VCaP (cell line): ENCODE measurements around the gene NEK7.

Experiments
- H3K27ac ChIP-seq: fragments of 450-650 bp; 2 replicates; pipeline ENCODE4 v1.5.1; 2017
- TF ChIP-seq, protein P1 (sequence below): fragments of 450-650 bp; conservative IDR thresholded peaks from 2 replicates; pipeline ENCODE4 v1.5.1; 2017; ENCODE audit warnings: mild to moderate bottlenecking, moderate library complexity

NEK7 gene

GRCh38 chr1:198161718-198162090 lies 4.9 kb downstream of the NEK7 start:
- no peak overlapping the region for H3K27ac ChIP-seq

GRCh38 chr1:198162091-198162767 lies 5.4 kb downstream of the NEK7 start:
- TF ChIP-seq, protein P1, sequence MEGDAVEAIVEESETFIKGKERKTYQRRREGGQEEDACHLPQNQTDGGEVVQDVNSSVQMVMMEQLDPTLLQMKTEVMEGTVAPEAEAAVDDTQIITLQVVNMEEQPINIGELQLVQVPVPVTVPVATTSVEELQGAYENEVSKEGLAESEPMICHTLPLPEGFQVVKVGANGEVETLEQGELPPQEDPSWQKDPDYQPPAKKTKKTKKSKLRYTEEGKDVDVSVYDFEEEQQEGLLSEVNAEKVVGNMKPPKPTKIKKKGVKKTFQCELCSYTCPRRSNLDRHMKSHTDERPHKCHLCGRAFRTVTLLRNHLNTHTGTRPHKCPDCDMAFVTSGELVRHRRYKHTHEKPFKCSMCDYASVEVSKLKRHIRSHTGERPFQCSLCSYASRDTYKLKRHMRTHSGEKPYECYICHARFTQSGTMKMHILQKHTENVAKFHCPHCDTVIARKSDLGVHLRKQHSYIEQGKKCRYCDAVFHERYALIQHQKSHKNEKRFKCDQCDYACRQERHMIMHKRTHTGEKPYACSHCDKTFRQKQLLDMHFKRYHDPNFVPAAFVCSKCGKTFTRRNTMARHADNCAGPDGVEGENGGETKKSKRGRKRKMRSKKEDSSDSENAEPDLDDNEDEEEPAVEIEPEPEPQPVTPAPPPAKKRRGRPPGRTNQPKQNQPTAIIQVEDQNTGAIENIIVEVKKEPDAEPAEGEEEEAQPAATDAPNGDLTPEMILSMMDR, result no peak
- H3K27ac ChIP-seq, result no peak overlapping the region

More at GRCh38 chr1:198161718-198162090, 4.9 kb downstream of the NEK7 start:
- TF ChIP-seq, protein P1, result no peak

DNA sequence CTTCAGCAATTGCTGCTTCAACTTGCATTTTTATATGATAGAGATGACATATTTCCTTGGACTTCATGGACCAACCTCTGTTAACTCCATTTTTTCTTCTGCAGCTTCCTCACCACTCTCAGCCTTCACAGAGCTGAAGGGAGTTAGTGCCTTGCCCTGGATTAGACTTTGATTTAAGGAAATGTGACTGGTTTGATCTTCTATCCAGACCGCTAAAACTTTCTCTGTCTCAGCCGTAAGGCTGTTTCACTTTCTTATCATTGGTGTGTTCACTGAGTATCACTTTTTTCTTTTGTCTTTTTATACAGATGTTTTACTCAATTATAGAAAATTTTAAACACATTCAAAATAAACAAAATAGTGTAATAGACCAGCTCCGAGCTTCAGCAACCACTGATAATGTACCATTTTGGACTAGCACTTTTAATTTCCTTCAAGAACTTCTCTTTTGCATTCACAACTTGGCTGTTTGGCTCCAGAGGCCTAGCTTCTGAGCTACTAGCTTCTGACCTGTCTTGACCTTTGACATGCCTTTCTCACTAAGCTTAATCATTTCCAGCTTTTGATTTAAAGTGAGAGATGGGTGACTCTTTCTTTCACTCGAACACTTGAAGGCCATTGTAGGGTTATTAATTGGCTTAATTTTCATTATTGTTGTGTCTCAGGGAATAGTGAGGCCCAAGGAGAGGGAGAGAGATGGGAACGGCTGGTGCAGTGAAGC lies 9.3 kb downstream of the NEK7 start:
- no peak overlapping the region for H3K27ac ChIP-seq
- TF ChIP-seq, protein P1, result no peak

DNA sequence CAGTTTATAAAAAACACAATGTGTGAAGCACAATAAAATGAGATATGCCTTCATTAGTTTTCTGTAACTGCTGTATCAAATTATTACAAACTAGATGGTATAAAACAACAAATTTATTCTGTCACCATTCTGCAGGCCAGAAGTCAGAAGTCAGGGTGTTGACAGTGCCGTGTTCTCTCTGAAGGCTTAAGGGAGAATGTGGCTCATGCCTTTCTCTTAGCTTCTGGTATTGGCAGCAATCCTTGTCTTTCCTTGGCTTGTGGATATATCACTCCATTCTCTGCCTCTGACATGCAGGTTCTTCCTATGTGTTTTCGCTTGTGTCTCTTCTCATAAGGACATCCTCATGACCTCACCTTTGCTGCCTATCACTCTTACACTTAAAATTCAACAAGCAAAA lies 10.1 kb downstream of the NEK7 start:
- TF ChIP-seq, protein P1, result no peak
- no peak overlapping the region for H3K27ac ChIP-seq

- H3K27ac ChIP-seq, result no peak overlapping the region
- TF ChIP-seq, protein P1, result no peak
Measured at GRCh38 chr1:198167436-198167934, 10.7 kb downstream of the NEK7 start.

GRCh38 chr1:198168227-198168626 lies 11.4 kb downstream of the NEK7 start:
- TF ChIP-seq, protein P1, result no peak
- no peak overlapping the region for H3K27ac ChIP-seq

DNA sequence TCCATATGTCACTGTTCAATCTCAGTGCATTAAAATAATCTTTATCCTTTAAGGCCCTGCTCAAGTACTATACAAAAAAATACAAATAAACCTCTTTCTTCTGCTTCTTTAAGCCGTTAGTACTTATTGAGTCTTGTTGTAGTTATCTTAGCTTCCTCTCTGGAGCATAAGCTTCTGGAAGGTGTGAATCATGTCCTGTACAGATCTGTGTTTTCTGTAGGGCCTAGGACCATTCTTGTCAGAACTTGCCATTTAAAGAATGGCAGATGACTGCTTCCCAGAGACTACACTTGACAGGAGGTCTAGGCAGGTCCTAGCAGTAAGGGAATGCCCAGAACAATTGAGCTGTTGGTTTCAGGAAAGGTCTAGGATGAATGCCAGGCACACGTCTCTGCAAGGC lies 12.9 kb downstream of the NEK7 start:
- TF ChIP-seq, protein P1, result no peak

More for the DNA sequence above, 12.9 kb downstream of the NEK7 start:
- H3K27ac ChIP-seq, result no peak overlapping the region
